ENCODE results near the gene VSIG10. TPM values are rescaled to one million over a fixed set of nuclear protein-coding genes. Genes with fewer than 3 reads are reported as not detected.

VSIG10 gene
- total RNA-seq, 1 donor from 2014 or later: 12.0 TPM

DNA sequence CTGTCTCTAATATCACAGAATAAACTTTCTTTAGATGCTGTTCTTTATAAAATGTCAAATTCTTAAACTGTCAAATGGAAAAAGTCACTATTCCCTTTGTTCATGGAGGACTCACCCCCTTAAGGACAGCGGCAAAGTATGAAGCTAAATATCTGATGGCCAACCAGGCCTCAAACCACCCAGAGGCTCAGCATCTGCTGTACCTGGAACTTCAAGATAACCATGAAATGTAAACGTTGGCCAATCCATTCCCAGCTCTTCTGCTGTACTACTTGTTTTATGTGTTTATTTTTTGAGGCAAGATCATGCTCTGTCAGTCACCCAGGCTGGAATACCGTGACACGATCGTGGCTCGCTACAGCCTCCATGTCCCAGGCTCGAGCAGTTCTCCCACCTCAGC is 71.6 kb downstream of the VSIG10 start:
- peaks cover 10% of the 10 kb centered on the region for H3K36me3 Mint-ChIP-seq (ENCODE audit: low read depth, unreplicated experiment)
- H3K9me3 Mint-ChIP-seq (ENCODE audit: unreplicated experiment): no peaks in the 10 kb centered on the region
- H3K27ac ChIP-seq (ENCODE audit: low read depth, low read length): no peak overlapping the region
- no peak overlapping the region for H3K4me3 ChIP-seq (ENCODE audit: insufficient read depth, low read depth, low read length)
- peaks cover 26% of the 10 kb centered on the region for H4K20me1 ChIP-seq (ENCODE audit: insufficient read depth, low read length)
- H3K79me2 ChIP-seq (ENCODE audit: insufficient read depth, low read length): peaks cover 4% of the 10 kb centered on the region
- H3K27ac Mint-ChIP-seq (ENCODE audit: unreplicated experiment): no peak overlapping the region
- H3K4me2 ChIP-seq (ENCODE audit: low read length): no peak overlapping the region
- peaks cover 64% of the 10 kb centered on the region for H3K36me3 ChIP-seq (ENCODE audit: insufficient read depth, low read length)
- TF ChIP-seq EZH2 (IDR thresholded peaks at IDR 0.05; ENCODE audit: insufficient read depth, low read length): no peak
- TF ChIP-seq, protein P1, sequence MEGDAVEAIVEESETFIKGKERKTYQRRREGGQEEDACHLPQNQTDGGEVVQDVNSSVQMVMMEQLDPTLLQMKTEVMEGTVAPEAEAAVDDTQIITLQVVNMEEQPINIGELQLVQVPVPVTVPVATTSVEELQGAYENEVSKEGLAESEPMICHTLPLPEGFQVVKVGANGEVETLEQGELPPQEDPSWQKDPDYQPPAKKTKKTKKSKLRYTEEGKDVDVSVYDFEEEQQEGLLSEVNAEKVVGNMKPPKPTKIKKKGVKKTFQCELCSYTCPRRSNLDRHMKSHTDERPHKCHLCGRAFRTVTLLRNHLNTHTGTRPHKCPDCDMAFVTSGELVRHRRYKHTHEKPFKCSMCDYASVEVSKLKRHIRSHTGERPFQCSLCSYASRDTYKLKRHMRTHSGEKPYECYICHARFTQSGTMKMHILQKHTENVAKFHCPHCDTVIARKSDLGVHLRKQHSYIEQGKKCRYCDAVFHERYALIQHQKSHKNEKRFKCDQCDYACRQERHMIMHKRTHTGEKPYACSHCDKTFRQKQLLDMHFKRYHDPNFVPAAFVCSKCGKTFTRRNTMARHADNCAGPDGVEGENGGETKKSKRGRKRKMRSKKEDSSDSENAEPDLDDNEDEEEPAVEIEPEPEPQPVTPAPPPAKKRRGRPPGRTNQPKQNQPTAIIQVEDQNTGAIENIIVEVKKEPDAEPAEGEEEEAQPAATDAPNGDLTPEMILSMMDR (IDR thresholded peaks at IDR 0.05; ENCODE audit: insufficient read depth, low read depth, low read length): no peak
- H2AFZ ChIP-seq (ENCODE audit: low read depth, low read length): no peak overlapping the region
- DNase-seq (ENCODE audit: low read depth) (no peak), FAIRE-seq (no peak)
- H3K27me3 ChIP-seq (ENCODE audit: insufficient read depth, low read length): no peaks in the 10 kb centered on the region
- no peak overlapping the region for H3K4me3 Mint-ChIP-seq (ENCODE audit: unreplicated experiment)
- H3K9ac ChIP-seq (ENCODE audit: low read length): no peak overlapping the region
- H3K27me3 Mint-ChIP-seq (ENCODE audit: low read depth, unreplicated experiment): no peaks in the 10 kb centered on the region
- no peaks in the 10 kb centered on the region for H3K9me3 ChIP-seq (ENCODE audit: insufficient read depth, low read depth, low read length)
- peaks cover 8% of the 10 kb centered on the region for H3K4me1 ChIP-seq (ENCODE audit: insufficient read depth, low read length)
- H3K4me1 Mint-ChIP-seq (ENCODE audit: low read depth, unreplicated experiment): peaks cover 4% of the 10 kb centered on the region

DNA sequence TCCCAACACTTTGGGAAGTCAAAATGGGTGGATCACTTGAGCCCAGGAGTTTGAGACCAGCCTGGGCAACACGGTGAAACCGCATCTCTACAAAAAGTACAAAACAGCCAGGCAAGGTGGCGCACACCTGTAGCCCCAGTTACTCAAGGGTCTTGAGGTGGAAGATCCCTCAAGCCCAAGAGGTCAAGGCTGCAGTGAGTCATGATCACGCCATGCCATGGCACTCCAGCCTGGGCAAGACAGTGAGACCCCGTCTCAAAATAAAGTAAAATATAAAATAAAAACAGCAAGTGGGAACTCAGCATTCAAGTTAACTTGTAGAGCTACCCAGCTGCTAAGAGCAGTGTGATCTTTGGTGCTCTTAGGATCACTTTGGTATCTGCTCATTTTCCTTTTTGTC is 74.6 kb downstream of the VSIG10 start:
- FAIRE-seq: no peak
- H3K79me2 ChIP-seq (ENCODE audit: insufficient read depth, low read length): peaks cover 4% of the 10 kb centered on the region
- Mint-ChIP-seq H3K9me3 (ENCODE audit: unreplicated experiment) (no peaks in the 10 kb centered on the region), H3K27ac (ENCODE audit: unreplicated experiment) (no peak overlapping the region), H3K36me3 (ENCODE audit: low read depth, unreplicated experiment) (peaks cover 6% of the 10 kb centered on the region), H3K27me3 (ENCODE audit: low read depth, unreplicated experiment) (no peaks in the 10 kb centered on the region), H3K4me1 (ENCODE audit: low read depth, unreplicated experiment) (no peaks in the 10 kb centered on the region), H3K4me3 (ENCODE audit: unreplicated experiment) (no peak overlapping the region)
- H3K9me3 ChIP-seq (ENCODE audit: insufficient read depth, low read depth, low read length): no peaks in the 10 kb centered on the region
- no peak overlapping the region for H2AFZ ChIP-seq (ENCODE audit: low read depth, low read length)
- peaks cover 52% of the 10 kb centered on the region for H3K36me3 ChIP-seq (ENCODE audit: insufficient read depth, low read length)
- H3K4me3 ChIP-seq (ENCODE audit: insufficient read depth, low read depth, low read length): no peak overlapping the region
- H3K9ac ChIP-seq (ENCODE audit: low read length): no peak overlapping the region
- peaks cover 13% of the 10 kb centered on the region for H4K20me1 ChIP-seq (ENCODE audit: insufficient read depth, low read length)
- TF ChIP-seq, protein P1 (IDR thresholded peaks at IDR 0.05; ENCODE audit: insufficient read depth, low read depth, low read length): no peak
- no peak for TF ChIP-seq EZH2 (IDR thresholded peaks at IDR 0.05; ENCODE audit: insufficient read depth, low read length)
- H3K4me2 ChIP-seq (ENCODE audit: low read length): no peak overlapping the region
- no peak overlapping the region for H3K27ac ChIP-seq (ENCODE audit: low read depth, low read length)
- no peaks in the 10 kb centered on the region for H3K27me3 ChIP-seq (ENCODE audit: insufficient read depth, low read length)
- no peak for DNase-seq (ENCODE audit: low read depth)
- H3K4me1 ChIP-seq (ENCODE audit: insufficient read depth, low read length): peaks cover 7% of the 10 kb centered on the region

DNA sequence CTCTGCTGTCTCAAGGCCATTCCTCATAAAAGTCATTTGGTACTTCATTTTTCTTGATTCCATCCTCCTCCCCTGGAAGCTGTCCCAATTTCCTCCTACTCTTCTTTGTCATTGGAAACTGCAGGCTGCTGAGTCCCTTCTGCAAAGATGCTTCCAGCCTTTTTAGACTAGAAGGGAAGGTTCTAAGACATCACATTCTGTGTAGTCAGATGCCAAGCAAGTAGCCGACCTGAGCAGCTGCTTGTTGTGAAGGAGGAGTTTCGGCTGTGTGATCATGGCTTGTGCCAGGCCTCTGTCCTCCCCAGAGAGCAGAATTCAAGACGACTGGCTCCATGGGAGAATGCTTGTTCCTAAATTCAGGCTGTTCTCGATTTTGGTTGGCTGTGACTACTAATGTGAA is 78.6 kb downstream of the VSIG10 start:
- no peak overlapping the region for H3K27ac ChIP-seq (ENCODE audit: low read depth, low read length)
- Mint-ChIP-seq H3K4me1 (ENCODE audit: low read depth, unreplicated experiment) (no peaks in the 10 kb centered on the region), H3K27ac (ENCODE audit: unreplicated experiment) (no peak overlapping the region), H3K27me3 (ENCODE audit: low read depth, unreplicated experiment) (no peaks in the 10 kb centered on the region), H3K36me3 (ENCODE audit: low read depth, unreplicated experiment) (peaks cover 6% of the 10 kb centered on the region), H3K4me3 (ENCODE audit: unreplicated experiment) (no peak overlapping the region), H3K9me3 (ENCODE audit: unreplicated experiment) (no peaks in the 10 kb centered on the region)
- H2AFZ ChIP-seq (ENCODE audit: low read depth, low read length): no peak overlapping the region
- no peaks in the 10 kb centered on the region for H3K4me1 ChIP-seq (ENCODE audit: insufficient read depth, low read length)
- no peaks in the 10 kb centered on the region for H3K79me2 ChIP-seq (ENCODE audit: insufficient read depth, low read length)
- DNase-seq (ENCODE audit: low read depth) (no peak), FAIRE-seq (no peak)
- H4K20me1 ChIP-seq (ENCODE audit: insufficient read depth, low read length): no peaks in the 10 kb centered on the region
- no peak overlapping the region for H3K4me2 ChIP-seq (ENCODE audit: low read length)
- H3K9me3 ChIP-seq (ENCODE audit: insufficient read depth, low read depth, low read length): no peaks in the 10 kb centered on the region
- no peak overlapping the region for H3K9ac ChIP-seq (ENCODE audit: low read length)
- no peak overlapping the region for H3K4me3 ChIP-seq (ENCODE audit: insufficient read depth, low read depth, low read length)
- H3K27me3 ChIP-seq (ENCODE audit: insufficient read depth, low read length): no peaks in the 10 kb centered on the region
- TF ChIP-seq, protein P1 (IDR thresholded peaks at IDR 0.05; ENCODE audit: insufficient read depth, low read depth, low read length): no peak
- no peak for TF ChIP-seq EZH2 (IDR thresholded peaks at IDR 0.05; ENCODE audit: insufficient read depth, low read length)
- H3K36me3 ChIP-seq (ENCODE audit: insufficient read depth, low read length): peaks cover 24% of the 10 kb centered on the region
